Body of pancreas (tissue), 4 donors: ENCODE measurements around the gene DAAM1. TPM values are rescaled to one million over a fixed set of nuclear protein-coding genes. Genes with fewer than 3 reads are reported as not detected.

ENCODE experiments used
- ATAC-seq: fragments of 150-250 bp; one replicate; pipeline ENCODE4 v1.9.1; 2016
- DNase-seq, 4 donors: peaks; one replicate each; pipeline ENCODE4 v3.0.0-alpha.2; 2019
- H3K27ac ChIP-seq, 4 donors: fragments of 200-600 bp; sonication (generic); 1 replicate in 3 of 4; 2 replicates in 1 of 4; pipeline versions ENCODE4 v1.5.1 to v1.6.1; 2016 to 2019; ENCODE audit warnings: mild to moderate bottlenecking in 1 of 4, mixed read lengths in 1 of 4, moderate library complexity in 1 of 4
- H3K27me3 ChIP-seq, 2 donors: fragments of 200-600 bp; sonication (generic); one replicate each; pipeline ENCODE4 v1.6.0; 2016; ENCODE audit warnings: mild to moderate bottlenecking in 1 of 2
- H3K36me3 ChIP-seq, 2 donors: fragments of 200-600 bp; sonication (generic); replicated peaks in 1 of 2; 2 replicates each; pipeline ENCODE4 v1.5.1; 2016; ENCODE audit warnings: low read depth in 2 of 2; ENCODE audit not compliant: insufficient read depth in 1 of 2
- H3K4me1 ChIP-seq: fragments of 200-600 bp; sonication (generic); one replicate; pipeline ENCODE4 v1.6.0; 2016
- H3K4me3 ChIP-seq, 2 donors: fragments of 200-600 bp; sonication (generic); 1 replicate in 1 of 2; 2 replicates in 1 of 2; pipeline ENCODE4 v1.5.1; 2016 to 2019
- H3K9me3 ChIP-seq, 3 donors: fragments of 200-600 bp; sonication (generic); 1 replicate in 2 of 3; 2 replicates in 1 of 3; pipeline ENCODE4 v1.5.1; 2016
- POLR2A ChIP-seq, 3 donors: fragments of 450-650 bp; IDR thresholded peaks; one replicate each; pipeline ENCODE4 v1.6.1; 2016; ENCODE audit warnings: antibody characterized with exemption in 3 of 3, mild to moderate bottlenecking in 2 of 3
- WGBS, 2 donors: methylation state at CpG; one replicate each; pipeline ENCODE4 v1.1.5; 2017; 5-methylcytosine and 5-hydroxymethylcytosine counted together
- intact Hi-C: fragments of 100-400 bp; cut with DNase I; formaldehyde crosslinking; loops from one replicate; pipeline ENCODE4 v1.15.1; 2023
- total RNA-seq, 2 donors: library from RNA; depleted of rRNA; stranded (reverse); fragments of >200 nt; gene quantifications; one replicate each; pipeline ENCODE4 v1.1.0, GENCODE V29; 2016
- TF ChIP-seq, protein P1 (sequence below), 7 experiments: fragments of 450-650 bp in 4 of 7; fragments of 200-600 bp in 3 of 7; sonication (generic) in 3 of 7; IDR thresholded peaks; one replicate each; pipeline ENCODE4 v1.5.1; 2016 to 2019; ENCODE audit warnings: antibody characterized with exemption in 7 of 7

DAAM1 gene
- total RNA-seq, 2 donors from 2014 or later, result 16.9 to 42.5 TPM

DNA sequence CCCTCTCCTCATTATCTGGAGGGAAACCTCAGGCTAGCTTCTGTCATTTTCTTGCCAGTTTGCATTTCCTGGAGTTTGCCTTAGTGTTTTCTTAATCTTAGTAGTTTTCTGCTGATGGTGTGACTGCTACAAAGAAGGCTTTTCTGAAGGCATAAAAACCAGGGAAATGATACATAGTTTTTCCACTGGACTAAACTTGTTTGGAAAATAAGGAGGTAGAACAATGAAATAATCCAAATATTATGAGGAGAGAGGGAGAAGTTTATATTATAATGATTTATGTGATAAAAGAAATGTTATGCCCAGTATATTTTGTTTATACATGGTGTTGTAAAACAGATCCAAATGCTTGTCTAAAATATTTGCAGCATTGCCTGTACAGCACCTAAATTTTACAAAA, 22.2 kb downstream of the DAAM1 start:
- Histone ChIP-seq H3K36me3 (no peaks in the 10 kb centered on the region), H3K27me3 (no peaks in the 10 kb centered on the region), H3K4me1 (peaks cover 20% of the 10 kb centered on the region), H3K4me3 (no peak overlapping the region), H3K9me3 (no peaks in the 10 kb centered on the region), H3K27ac (no peak overlapping the region)
- DNase-seq, result no peak
- intact Hi-C loops, result no loop called here
- ATAC-seq, result no peak
- TF ChIP-seq, protein P1, sequence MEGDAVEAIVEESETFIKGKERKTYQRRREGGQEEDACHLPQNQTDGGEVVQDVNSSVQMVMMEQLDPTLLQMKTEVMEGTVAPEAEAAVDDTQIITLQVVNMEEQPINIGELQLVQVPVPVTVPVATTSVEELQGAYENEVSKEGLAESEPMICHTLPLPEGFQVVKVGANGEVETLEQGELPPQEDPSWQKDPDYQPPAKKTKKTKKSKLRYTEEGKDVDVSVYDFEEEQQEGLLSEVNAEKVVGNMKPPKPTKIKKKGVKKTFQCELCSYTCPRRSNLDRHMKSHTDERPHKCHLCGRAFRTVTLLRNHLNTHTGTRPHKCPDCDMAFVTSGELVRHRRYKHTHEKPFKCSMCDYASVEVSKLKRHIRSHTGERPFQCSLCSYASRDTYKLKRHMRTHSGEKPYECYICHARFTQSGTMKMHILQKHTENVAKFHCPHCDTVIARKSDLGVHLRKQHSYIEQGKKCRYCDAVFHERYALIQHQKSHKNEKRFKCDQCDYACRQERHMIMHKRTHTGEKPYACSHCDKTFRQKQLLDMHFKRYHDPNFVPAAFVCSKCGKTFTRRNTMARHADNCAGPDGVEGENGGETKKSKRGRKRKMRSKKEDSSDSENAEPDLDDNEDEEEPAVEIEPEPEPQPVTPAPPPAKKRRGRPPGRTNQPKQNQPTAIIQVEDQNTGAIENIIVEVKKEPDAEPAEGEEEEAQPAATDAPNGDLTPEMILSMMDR (IDR thresholded peaks at IDR 0.05), result no peak
- no peak for TF ChIP-seq POLR2A (IDR thresholded peaks at IDR 0.05)

DNA sequence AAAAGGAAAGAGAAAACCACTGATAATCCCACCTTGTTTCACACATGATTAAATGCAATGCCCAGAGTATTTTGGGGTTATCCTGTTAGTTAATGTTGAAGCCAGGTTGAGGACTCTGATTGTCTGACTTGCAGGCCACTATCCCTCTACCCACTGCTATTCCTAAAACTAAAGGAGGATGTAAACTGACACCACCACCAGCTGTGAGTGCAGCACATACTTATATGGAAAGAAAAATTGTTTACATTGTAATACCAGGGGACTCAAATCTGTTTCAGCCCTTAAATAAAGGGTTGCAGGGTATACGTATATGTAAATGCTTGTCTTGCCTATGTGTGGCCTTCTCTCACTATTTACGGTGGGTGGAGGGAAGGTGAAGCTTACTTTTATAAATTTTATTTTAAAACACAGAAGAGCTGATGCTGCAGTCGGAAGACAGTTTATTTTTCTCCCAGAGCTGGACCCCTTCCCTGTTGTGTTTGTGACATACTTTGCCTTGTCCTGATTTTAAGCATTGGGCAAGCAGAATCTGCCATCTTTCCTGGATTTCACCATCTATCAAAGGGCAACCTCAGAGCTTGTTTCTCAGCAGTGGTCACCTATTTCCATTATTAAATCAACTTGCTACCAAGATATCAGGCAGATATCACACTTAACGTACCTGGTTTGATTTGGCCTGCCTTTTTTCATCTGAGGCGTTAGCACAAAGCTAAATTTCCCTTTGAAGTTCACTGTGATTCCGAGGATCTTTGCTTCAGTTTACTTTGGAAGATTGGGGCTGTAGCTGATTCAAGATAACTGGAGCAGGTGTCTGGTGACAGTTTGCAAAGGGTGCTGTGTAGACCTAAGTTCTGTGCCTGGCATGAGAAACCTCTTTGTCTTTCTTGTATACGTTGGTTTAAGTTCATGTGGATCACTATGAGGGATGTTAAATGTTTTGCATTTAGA, 25.2 kb downstream of the DAAM1 start:
- Histone ChIP-seq H3K27me3 (no peaks in the 10 kb centered on the region), H3K4me3 (no peak overlapping the region), H3K36me3 (no peaks in the 10 kb centered on the region), H3K4me1 (peaks cover 30% of the 10 kb centered on the region), H3K9me3 (peaks cover 0 to 2% (median 0%) of the 10 kb centered on the region in 3 donors), H3K27ac (no peak overlapping the region)
- WGBS, 2 donors, result 58 to 64% methylated on average over 7 of the region's 7 CpGs
- intact Hi-C loops, result no loop called here
- TF ChIP-seq POLR2A (IDR thresholded peaks at IDR 0.05), result no peak
- TF ChIP-seq, protein P1 (IDR thresholded peaks at IDR 0.05), result no peak
- no peak for ATAC-seq
- DNase-seq, result no peak

DNA sequence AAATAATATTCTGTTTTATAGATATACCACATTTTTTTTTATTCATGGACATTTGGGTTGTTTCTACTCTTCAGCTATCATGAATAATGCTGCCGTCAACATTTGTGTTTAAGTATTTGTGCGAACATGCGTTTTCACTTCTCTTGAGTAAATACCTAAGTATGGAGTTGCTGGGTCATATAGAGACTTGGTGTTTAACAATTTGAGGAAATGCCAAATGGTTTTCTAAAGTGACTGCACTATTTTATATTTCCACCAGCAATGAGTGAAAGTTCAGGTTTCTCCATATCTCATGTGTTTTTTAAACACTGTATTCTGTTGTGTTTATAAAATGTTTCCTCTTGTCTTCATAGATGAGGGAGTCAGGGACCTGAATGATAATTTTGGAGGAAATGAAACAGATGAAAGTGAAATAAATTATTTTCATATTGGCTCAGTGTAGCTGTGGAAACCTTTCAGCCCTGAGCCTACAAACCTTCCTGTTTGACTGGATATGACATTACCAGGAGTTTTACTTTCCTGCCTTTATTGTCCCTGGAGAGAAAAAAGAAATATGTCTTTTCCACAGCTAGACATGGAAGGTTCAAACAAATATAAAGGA, 26.3 kb downstream of the DAAM1 start:
- H3K9me3 ChIP-seq, result peaks cover 0 to 3% (median 0%) of the 10 kb centered on the region in 3 donors
- TF ChIP-seq POLR2A (IDR thresholded peaks at IDR 0.05), result no peak
- TF ChIP-seq, protein P1 (IDR thresholded peaks at IDR 0.05), result no peak
- intact Hi-C loops, result no loop called here
- no peak for ATAC-seq
- no peaks in the 10 kb centered on the region for H3K27me3 ChIP-seq
- peaks cover 30% of the 10 kb centered on the region for H3K4me1 ChIP-seq
- peak overlapping the region in 3 of 4 donors; percentile 27 to 65 (median 30) for H3K27ac ChIP-seq
- H3K36me3 ChIP-seq, result no peaks in the 10 kb centered on the region
- H3K4me3 ChIP-seq, result no peak overlapping the region
- 83 to 85% methylated on average over 3 of the region's 3 CpGs for WGBS, 2 donors
- no peak for DNase-seq

DNA sequence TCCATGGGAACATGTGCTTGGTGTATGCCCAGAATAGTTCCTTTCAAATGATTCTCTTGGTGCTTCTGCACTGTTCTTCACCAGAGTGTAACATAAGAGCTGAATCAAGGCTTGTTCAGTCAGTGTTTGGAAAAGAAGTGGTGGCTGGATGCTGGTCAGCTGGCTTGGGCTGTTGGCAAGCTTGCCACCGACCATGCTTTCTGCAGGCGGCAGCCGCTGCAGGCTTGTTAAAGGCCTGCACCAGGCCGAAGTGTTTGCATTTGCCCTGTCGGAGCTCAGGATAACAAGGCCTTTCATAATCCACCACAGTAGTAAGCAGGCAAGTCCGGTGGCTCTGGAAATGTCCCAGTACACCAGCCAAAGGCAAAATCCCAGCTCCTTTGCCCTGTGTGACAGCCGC, 26.9 kb downstream of the DAAM1 start:
- Histone ChIP-seq H3K4me1 (peaks cover 31% of the 10 kb centered on the region), H3K4me3 (no peak overlapping the region), H3K27me3 (no peaks in the 10 kb centered on the region), H3K36me3 (no peaks in the 10 kb centered on the region), H3K9me3 (peaks cover 0 to 3% (median 0%) of the 10 kb centered on the region in 3 donors), H3K27ac (peak overlapping the region; percentile 22 to 65 (median 28))
- TF ChIP-seq POLR2A (IDR thresholded peaks at IDR 0.05), result peak in 1 of 3 donors; percentile 25
- TF ChIP-seq, protein P1 (IDR thresholded peaks at IDR 0.05), result no peak
- DNase-seq (peak; percentile 65 to 85 (median 82)), ATAC-seq (peak; percentile 92)
- intact Hi-C loops, result no loop called here
- 12 to 14% methylated on average over 6 to 7 of the region's 7 CpGs for WGBS, 2 donors
